HEK293 (cell line): ENCODE data around the gene SPATA33.

ENCODE experiments used
- CTCF ChIA-PET: fragments of 350-600 bp; formaldehyde crosslinking; extraction: SDS; loops from one replicate; lab custom pipeline; 2021; ENCODE audit warnings: antibody characterized with exemption; lab: Yijun Ruan, JAX
- POLR2A ChIA-PET: fragments of 300-600 bp; formaldehyde crosslinking; extraction: SDS; loops from one replicate; lab custom pipeline; 2020; ENCODE audit warnings: antibody characterized with exemption, inconsistent platforms; lab: Yijun Ruan, JAX
- H3K27ac ChIP-seq: fragments of 200-500 bp; sonication (Bioruptor generic); 2 replicates; pipeline ENCODE4 v1.5.1; 2014; ENCODE audit warnings: low read depth, low read length, control low read depth, inconsistent platforms; ENCODE audit errors: extremely low read depth
- H3K36me3 ChIP-seq, 2 experiments: fragments of 200-500 bp in 1 of 2; sonication (Bioruptor generic) in 1 of 2; 1 replicate in 1 of 2; 2 replicates in 1 of 2; pipeline ENCODE4 v1.5.1; 2014 to 2017; ENCODE audit warnings: inconsistent platforms in 2 of 2, low read length in 2 of 2; ENCODE audit not compliant: control insufficient read depth in 2 of 2, insufficient read depth in 1 of 2
- H3K4me1 ChIP-seq: fragments of 200-500 bp; sonication (Bioruptor generic); 2 replicates; pipeline ENCODE4 v1.5.1; 2014; ENCODE audit warnings: mild to moderate bottlenecking, low read length, inconsistent platforms; ENCODE audit not compliant: control insufficient read depth, insufficient read depth
- H3K4me3 ChIP-seq: 2 replicates; pipeline ENCODE4 v1.5.1; 2011; ENCODE audit warnings: low read depth, mild to moderate bottlenecking, control low read depth, low read length, moderate library complexity
- H3K9me3 ChIP-seq: fragments of 200-500 bp; sonication (Bioruptor generic); 2 replicates; pipeline ENCODE4 v1.5.1; 2014; ENCODE audit warnings: low read depth, low read length, inconsistent platforms; ENCODE audit not compliant: control insufficient read depth, insufficient read depth
- EGR2 ChIP-seq: fragments of 450-650 bp; formaldehyde crosslinking; IDR thresholded peaks from 2 replicates; pipeline ENCODE4 v1.5.1; 2016; ENCODE audit warnings: low read depth, missing biosample characterization, missing genetic modification characterization
- FEZF1 ChIP-seq: fragments of 450-650 bp; formaldehyde crosslinking; IDR thresholded peaks from 2 replicates; pipeline ENCODE4 v1.5.1; 2016; ENCODE audit warnings: missing biosample characterization, missing genetic modification characterization
- GFI1B ChIP-seq: fragments of 450-650 bp; formaldehyde crosslinking; IDR thresholded peaks from 2 replicates; pipeline ENCODE4 v1.5.1; 2016; ENCODE audit warnings: missing biosample characterization, missing genetic modification characterization
- GLIS2 ChIP-seq: fragments of 450-650 bp; formaldehyde crosslinking; IDR thresholded peaks from 2 replicates; pipeline ENCODE4 v1.5.1; 2016; ENCODE audit warnings: missing biosample characterization, missing genetic modification characterization
- KLF1 ChIP-seq: fragments of 450-650 bp; formaldehyde crosslinking; IDR thresholded peaks from 2 replicates; pipeline ENCODE4 v1.5.1; 2016; ENCODE audit warnings: missing biosample characterization, missing genetic modification characterization
- KLF16 ChIP-seq: fragments of 450-650 bp; formaldehyde crosslinking; IDR thresholded peaks from 2 replicates; pipeline ENCODE4 v1.5.1; 2017; ENCODE audit warnings: missing biosample characterization, missing genetic modification characterization
- KLF8 ChIP-seq: fragments of 450-650 bp; formaldehyde crosslinking; IDR thresholded peaks from 2 replicates; pipeline ENCODE4 v1.5.1; 2016; ENCODE audit warnings: missing biosample characterization, missing genetic modification characterization
- PRDM1 ChIP-seq: fragments of 450-650 bp; formaldehyde crosslinking; IDR thresholded peaks from 2 replicates; pipeline ENCODE4; 2016; ENCODE audit warnings: missing biosample characterization, missing genetic modification characterization
- SETDB1 ChIP-seq: IDR thresholded peaks from one replicate; pipeline ENCODE4 v1.6.1; 2017; ENCODE audit warnings: mild to moderate bottlenecking, low read length, moderate library complexity, mixed read lengths; ENCODE audit not compliant: insufficient read length
- SP3 ChIP-seq: fragments of 450-650 bp; formaldehyde crosslinking; IDR thresholded peaks from 2 replicates; pipeline ENCODE4 v1.5.1; 2016; ENCODE audit warnings: missing biosample characterization, missing genetic modification characterization
- ZBTB8A ChIP-seq: fragments of 450-650 bp; formaldehyde crosslinking; IDR thresholded peaks from 2 replicates; pipeline ENCODE4 v1.5.1; 2016; ENCODE audit warnings: missing biosample characterization, missing genetic modification characterization
- ZEB2 ChIP-seq: fragments of 450-650 bp; formaldehyde crosslinking; IDR thresholded peaks from 2 replicates; pipeline ENCODE4 v1.5.1; 2016; ENCODE audit warnings: missing biosample characterization, missing genetic modification characterization
- ZFP3 ChIP-seq: fragments of 450-650 bp; formaldehyde crosslinking; IDR thresholded peaks from 2 replicates; pipeline ENCODE4 v1.5.1; 2016; ENCODE audit warnings: low read depth, missing biosample characterization, missing genetic modification characterization
- ZNF677 ChIP-seq: fragments of 450-650 bp; IDR thresholded peaks from 2 replicates; pipeline ENCODE4 v1.5.0; 2018; ENCODE audit warnings: missing biosample characterization, mild to moderate bottlenecking, missing genetic modification characterization, moderate library complexity
- ZNF776 ChIP-seq: fragments of 450-650 bp; formaldehyde crosslinking; IDR thresholded peaks from 2 replicates; pipeline ENCODE4 v1.5.0; 2017; ENCODE audit warnings: missing biosample characterization, missing genetic modification characterization, borderline replicate concordance
- ZSCAN30 ChIP-seq: fragments of 450-650 bp; IDR thresholded peaks from 2 replicates; pipeline ENCODE4 v1.5.1; 2018; ENCODE audit warnings: missing biosample characterization, mild to moderate bottlenecking, missing genetic modification characterization, moderate library complexity
- TF ChIP-seq, protein P1 (sequence below): fragments of 450-650 bp; formaldehyde crosslinking; IDR thresholded peaks from 2 replicates; pipeline ENCODE4 v1.5.1; 2017; ENCODE audit warnings: missing biosample characterization, missing genetic modification characterization
- TF ChIP-seq, protein P2 (sequence below): fragments of 450-650 bp; formaldehyde crosslinking; IDR thresholded peaks from 2 replicates; pipeline ENCODE4 v1.5.1; 2016; ENCODE audit warnings: missing biosample characterization, missing genetic modification characterization
- TF ChIP-seq, protein P3 (sequence below): fragments of 450-650 bp; formaldehyde crosslinking; IDR thresholded peaks from 2 replicates; pipeline ENCODE4 v1.5.1; 2016; ENCODE audit warnings: missing biosample characterization, missing genetic modification characterization
- TF ChIP-seq, protein P4 (sequence below): fragments of 450-650 bp; formaldehyde crosslinking; IDR thresholded peaks from 2 replicates; pipeline ENCODE4 v1.5.1; 2016; ENCODE audit warnings: missing biosample characterization, missing genetic modification characterization

Gene SPATA33

DNA sequence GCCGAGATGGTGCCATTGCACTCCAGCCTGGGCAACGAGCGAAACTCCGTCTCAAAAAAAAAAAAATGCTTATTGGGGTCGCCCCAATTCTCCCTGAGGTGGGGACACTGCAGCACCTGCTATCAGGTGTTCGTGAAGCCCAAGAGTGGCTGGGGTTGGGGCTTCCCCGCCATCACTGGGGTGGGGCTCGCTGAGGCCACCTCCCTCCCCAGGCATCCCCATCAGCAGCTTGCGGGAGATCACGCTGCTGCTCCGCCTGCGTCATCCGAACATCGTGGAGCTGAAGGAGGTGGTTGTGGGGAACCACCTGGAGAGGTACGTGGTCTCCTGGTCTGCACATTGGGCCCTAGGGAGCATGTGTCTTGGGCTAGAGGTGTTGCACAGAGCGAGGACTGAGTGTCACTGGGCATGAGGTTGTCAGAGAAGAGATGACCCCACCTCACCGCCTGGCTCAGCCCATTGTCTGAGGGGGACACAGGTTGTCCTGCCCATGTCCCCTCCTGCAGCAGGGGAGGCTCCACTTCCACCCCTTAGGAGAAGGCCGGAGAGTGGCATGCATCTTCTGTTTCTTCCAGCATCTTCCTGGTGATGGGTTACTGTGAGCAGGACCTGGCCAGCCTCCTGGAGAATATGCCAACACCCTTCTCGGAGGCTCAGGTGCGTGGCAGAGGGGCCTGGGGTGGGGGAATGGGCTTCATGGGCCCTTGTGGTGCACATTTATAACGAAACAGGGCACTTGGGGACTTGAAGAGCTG lies 33.8 kb downstream of the SPATA33 start (continued):
- TF ChIP-seq ZSCAN30 (tag by site-specific recombination): no peak
- no peak for TF ChIP-seq ZEB2 (tag by site-specific recombination)
- TF ChIP-seq, protein P1, sequence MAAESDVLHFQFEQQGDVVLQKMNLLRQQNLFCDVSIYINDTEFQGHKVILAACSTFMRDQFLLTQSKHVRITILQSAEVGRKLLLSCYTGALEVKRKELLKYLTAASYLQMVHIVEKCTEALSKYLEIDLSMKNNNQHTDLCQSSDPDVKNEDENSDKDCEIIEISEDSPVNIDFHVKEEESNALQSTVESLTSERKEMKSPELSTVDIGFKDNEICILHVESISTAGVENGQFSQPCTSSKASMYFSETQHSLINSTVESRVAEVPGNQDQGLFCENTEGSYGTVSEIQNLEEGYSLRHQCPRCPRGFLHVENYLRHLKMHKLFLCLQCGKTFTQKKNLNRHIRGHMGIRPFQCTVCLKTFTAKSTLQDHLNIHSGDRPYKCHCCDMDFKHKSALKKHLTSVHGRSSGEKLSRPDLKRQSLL (tag by site-specific recombination): no peak
- no peak for TF ChIP-seq SETDB1
- no peak for TF ChIP-seq ZFP3
- no peak for TF ChIP-seq SP3
- TF ChIP-seq ZNF677: no peak

DNA sequence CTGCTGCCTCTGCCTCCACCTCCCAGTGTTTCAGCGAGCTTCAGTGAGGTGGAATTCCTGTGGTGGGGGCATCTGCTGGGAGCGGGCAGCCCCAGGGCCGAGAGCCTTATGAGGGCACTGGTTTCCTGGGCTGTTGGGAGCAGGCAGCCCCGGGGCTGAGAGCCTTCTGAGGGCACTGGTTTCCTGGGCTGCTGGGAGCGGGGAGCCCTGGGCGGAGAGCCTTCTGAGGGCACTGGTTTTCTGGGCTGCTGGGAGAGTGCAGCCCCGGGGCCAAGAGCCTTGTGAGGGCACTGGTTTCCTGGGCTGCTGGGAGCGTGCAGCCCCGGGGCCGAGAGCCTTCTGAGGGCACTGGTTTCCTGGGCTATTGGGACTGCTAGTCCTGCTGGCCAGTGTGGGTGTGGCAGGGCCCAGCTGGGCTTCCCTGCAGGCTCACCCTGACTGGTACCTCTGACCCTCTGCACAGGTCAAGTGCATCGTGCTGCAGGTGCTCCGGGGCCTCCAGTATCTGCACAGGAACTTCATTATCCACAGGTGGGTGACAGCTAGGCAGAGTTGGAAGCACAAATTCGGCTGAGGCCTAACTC lies 34.4 kb downstream of the SPATA33 start:
- Histone ChIP-seq H3K36me3 (peaks cover 0 to 71% of the 10 kb centered on the region in 2 experiments; a peak in 2 of 3 replicates), H3K9me3 (no peaks in the 10 kb centered on the region), H3K4me1 (no peaks in the 10 kb centered on the region), H3K27ac (no peak overlapping the region), H3K4me3 (no peak overlapping the region)
- TF ChIP-seq EGR2 (tag by site-specific recombination) (no peak), ZBTB8A (tag by site-specific recombination) (peak; percentile 50), KLF8 (tag by site-specific recombination) (no peak), FEZF1 (tag by site-specific recombination) (no peak), ZNF776 (tag by site-specific recombination) (no peak)
- CTCF ChIA-PET: interaction anchor here (0.6 kb wide), 1 partner anchor 8 kb away, joined by 3 read pairs; no protein-coding TSS in a partner anchor
- POLR2A ChIA-PET: no interaction called here

DNA sequence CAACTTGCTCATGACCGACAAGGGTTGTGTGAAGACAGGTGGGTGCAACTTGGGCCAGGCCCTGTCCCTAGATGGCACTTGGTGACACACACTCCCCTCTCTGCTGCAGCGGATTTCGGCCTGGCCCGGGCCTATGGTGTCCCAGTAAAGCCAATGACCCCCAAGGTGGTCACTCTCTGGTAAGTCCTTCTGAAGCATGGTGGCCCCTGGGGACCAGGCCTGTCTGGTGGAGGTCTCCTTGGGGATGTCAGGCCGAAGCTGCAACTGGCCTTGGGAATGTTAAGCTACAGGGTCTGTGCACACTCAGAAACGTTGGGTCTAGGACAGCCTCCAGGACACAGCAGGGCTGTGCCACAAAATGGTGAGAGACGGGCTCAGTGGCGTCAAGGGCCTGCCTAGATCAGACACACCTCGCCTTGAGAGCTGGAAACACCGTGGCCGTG lies 35.7 kb downstream of the SPATA33 start:
- ChIA-PET POLR2A (interaction anchor here (1.8 kb wide), 1 partner anchor 13 kb away, joined by 4 read pairs; no protein-coding TSS in a partner anchor), CTCF (no interaction called here)
- TF ChIP-seq GFI1B (tag by site-specific recombination) (no peak), GLIS2 (0 out of 2 replicates have a peak, but pooled peaks have one; percentile 10)
- no peaks in the 10 kb centered on the region for H3K9me3 ChIP-seq
- H3K4me3 ChIP-seq: no peak overlapping the region
- peaks cover 0 to 81% of the 10 kb centered on the region in 2 experiments; a peak in 2 of 3 replicates for H3K36me3 ChIP-seq
- H3K4me1 ChIP-seq: no peaks in the 10 kb centered on the region
- no peak overlapping the region for H3K27ac ChIP-seq

DNA sequence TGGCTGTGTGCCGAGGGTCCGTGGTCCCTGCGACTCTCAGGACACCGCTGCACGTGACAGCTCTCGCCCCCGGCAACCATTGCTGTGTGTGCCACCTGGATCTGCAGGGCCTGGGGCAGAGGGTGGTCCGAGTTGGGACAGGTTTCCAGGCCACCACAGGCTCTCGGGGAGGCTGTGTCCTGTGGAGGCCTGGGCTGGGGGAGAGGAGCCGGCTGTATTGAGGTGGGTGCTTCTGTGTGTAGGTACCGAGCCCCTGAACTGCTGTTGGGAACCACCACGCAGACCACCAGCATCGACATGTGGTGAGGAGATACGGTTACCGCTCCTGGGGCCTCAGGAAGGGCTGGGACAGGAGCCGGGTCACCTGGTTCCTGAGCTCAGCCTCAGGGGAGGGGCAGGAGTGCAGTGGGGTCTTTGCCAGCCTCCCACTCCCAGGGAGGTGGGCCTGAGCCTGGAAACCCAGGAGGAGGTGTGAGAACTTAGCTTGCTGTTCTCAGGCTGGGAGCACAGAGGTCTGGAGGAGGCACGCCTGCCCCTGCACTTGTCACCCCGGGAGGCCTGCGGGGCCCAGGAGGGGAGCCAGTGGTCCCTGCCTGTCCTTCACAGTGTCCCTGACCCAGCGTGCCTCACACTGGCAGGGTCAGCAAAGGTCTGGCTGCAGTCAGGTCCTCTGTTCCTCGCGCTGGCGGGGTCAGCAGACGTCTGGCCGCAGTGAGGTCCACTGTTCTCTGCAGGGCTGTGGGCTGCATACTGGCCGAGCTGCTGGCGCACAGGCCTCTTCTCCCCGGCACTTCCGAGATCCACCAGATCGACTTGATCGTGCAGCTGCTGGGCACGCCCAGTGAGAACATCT lies 36.5 kb downstream of the SPATA33 start:
- no peak overlapping the region for H3K4me3 ChIP-seq
- H3K9me3 ChIP-seq: no peaks in the 10 kb centered on the region
- CTCF ChIA-PET: no interaction called here
- POLR2A ChIA-PET: interaction anchor here (1.8 kb wide), 1 partner anchor 12 kb away, joined by 4 read pairs; no protein-coding TSS in a partner anchor
- H3K27ac ChIP-seq: no peak overlapping the region
- H3K4me1 ChIP-seq: no peaks in the 10 kb centered on the region
- H3K36me3 ChIP-seq: peaks cover 0 to 79% of the 10 kb centered on the region in 2 experiments; a peak in 2 of 3 replicates
- TF ChIP-seq PRDM1 (tag by site-specific recombination) (no peak), KLF16 (tag by site-specific recombination) (no peak), KLF8 (tag by site-specific recombination) (peak; percentile 44; the same call in 1 of the 2 replicates), KLF1 (tag by site-specific recombination) (peak; percentile 94), ZEB2 (tag by site-specific recombination) (no peak)
- TF ChIP-seq, protein P2, sequence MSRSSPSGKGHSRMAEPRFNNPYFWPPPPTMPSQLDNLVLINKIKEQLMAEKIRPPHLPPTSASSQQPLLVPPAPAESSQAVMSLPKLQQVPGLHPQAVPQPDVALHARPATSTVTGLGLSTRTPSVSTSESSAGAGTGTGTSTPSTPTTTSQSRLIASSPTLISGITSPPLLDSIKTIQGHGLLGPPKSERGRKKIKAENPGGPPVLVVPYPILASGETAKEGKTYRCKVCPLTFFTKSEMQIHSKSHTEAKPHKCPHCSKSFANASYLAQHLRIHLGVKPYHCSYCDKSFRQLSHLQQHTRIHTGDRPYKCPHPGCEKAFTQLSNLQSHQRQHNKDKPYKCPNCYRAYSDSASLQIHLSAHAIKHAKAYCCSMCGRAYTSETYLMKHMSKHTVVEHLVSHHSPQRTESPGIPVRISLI: no peak
- TF ChIP-seq, protein P3, sequence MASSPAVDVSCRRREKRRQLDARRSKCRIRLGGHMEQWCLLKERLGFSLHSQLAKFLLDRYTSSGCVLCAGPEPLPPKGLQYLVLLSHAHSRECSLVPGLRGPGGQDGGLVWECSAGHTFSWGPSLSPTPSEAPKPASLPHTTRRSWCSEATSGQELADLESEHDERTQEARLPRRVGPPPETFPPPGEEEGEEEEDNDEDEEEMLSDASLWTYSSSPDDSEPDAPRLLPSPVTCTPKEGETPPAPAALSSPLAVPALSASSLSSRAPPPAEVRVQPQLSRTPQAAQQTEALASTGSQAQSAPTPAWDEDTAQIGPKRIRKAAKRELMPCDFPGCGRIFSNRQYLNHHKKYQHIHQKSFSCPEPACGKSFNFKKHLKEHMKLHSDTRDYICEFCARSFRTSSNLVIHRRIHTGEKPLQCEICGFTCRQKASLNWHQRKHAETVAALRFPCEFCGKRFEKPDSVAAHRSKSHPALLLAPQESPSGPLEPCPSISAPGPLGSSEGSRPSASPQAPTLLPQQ (tag by site-specific recombination): 0 out of 2 replicates have a peak, but pooled peaks have one; percentile 19
- TF ChIP-seq, protein P4, sequence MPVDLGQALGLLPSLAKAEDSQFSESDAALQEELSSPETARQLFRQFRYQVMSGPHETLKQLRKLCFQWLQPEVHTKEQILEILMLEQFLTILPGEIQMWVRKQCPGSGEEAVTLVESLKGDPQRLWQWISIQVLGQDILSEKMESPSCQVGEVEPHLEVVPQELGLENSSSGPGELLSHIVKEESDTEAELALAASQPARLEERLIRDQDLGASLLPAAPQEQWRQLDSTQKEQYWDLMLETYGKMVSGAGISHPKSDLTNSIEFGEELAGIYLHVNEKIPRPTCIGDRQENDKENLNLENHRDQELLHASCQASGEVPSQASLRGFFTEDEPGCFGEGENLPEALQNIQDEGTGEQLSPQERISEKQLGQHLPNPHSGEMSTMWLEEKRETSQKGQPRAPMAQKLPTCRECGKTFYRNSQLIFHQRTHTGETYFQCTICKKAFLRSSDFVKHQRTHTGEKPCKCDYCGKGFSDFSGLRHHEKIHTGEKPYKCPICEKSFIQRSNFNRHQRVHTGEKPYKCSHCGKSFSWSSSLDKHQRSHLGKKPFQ (tag by site-specific recombination): no peak
